SK-N-SH (cell line): ENCODE measurements around the gene NECAB2.

ENCODE experiments used
- CTCF ChIP-seq: fragments of 200-600 bp; sonication (generic); IDR thresholded peaks from 2 replicates; pipeline ENCODE4 v1.6.1; 2017; ENCODE audit warnings: antibody characterized with exemption, mild to moderate bottlenecking, moderate library complexity
- MEF2A ChIP-seq: IDR thresholded peaks from 2 replicates; pipeline ENCODE4 v1.4.0; 2012; ENCODE audit warnings: low read depth, borderline replicate concordance
- NFIC ChIP-seq: IDR thresholded peaks from 2 replicates; pipeline ENCODE4 v1.4.0; 2012; ENCODE audit warnings: borderline replicate concordance
- RCOR1 ChIP-seq: fragments of 150-350 bp; IDR thresholded peaks from 2 replicates; pipeline ENCODE4 v1.6.1; 2017; ENCODE audit warnings: antibody characterized with exemption, low read length

DNA sequence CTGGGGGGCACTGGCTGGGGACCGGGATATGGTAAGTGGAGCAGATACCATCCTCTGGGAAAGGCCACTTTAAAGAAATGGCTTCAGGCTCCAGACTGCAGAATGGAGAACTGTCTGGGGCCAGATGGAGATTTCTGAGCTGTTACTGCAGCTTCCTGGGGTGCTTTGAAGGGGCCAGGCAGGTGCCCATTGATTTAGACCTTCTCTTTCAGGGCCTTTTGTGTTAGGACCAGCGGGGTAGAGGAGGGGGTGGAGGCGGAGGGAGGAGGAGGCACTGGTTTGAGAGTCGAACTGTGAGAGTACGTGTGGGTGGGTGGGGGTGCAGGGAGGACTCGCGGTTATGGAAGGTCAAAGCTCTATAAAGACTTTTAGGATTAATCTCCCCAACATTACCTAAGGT lies 11.4 kb downstream of the NECAB2 start:
- TF ChIP-seq CTCF = no peak
- TF ChIP-seq MEF2A = no peak
- TF ChIP-seq NFIC = no peak
- no peak for TF ChIP-seq RCOR1
